B cell (primary cell): ENCODE data around the gene PAM. TPM values are rescaled to one million over a fixed set of nuclear protein-coding genes. Genes with fewer than 3 reads are reported as not detected.

Experiments
- ATAC-seq: fragments of 200-7000 bp; cut with Tn5 transposase; one replicate; pipeline ENCODE4 v1.10.0; 2021; ENCODE audit warnings: low read depth, mild to moderate bottlenecking, moderate number of reproducible peaks, moderate library complexity
- CTCF ChIA-PET: fragments of 350-600 bp; sonication (Branson Sonifier 250); formaldehyde crosslinking; loops from one replicate; lab custom pipeline; 2021; ENCODE audit warnings: antibody characterized with exemption, inconsistent platforms; lab: Charles Lee
- POLR2A ChIA-PET: fragments of 350-600 bp; sonication (Branson Sonifier 250); formaldehyde crosslinking; loops from one replicate; lab custom pipeline; 2021; ENCODE audit warnings: antibody characterized with exemption; lab: Charles Lee
- DNase-seq: peaks from one replicate; pipeline ENCODE4 v3.0.0; 2013
- H2AFZ ChIP-seq: 2 replicates; pipeline ENCODE4 v1.6.1; 2012; ENCODE audit warnings: mild to moderate bottlenecking, low read depth, low read length; ENCODE audit not compliant: insufficient read depth, poor library complexity, severe bottlenecking
- H3K27ac ChIP-seq, 2 donors: 1 replicate in 1 of 2; 2 replicates in 1 of 2; pipeline ENCODE4 v1.5.1; 2012 to 2013; ENCODE audit warnings: low read length in 2 of 2, mild to moderate bottlenecking in 2 of 2, moderate library complexity in 1 of 2
- H3K27me3 ChIP-seq, 4 experiments: fragments of 200-600 bp in 1 of 4; sonication (generic) in 1 of 4; replicated peaks in 1 of 4; 1 replicate in 2 of 4; 2 replicates in 2 of 4; pipeline versions ENCODE4 v1.6.1 to v1.7.0; 2013 to 2016; ENCODE audit warnings: low read length in 3 of 4, mild to moderate bottlenecking in 2 of 4, mixed read lengths in 1 of 4, moderate library complexity in 1 of 4; ENCODE audit not compliant: insufficient read depth in 4 of 4, control insufficient read depth in 3 of 4; ENCODE audit errors: control extremely low read depth in 1 of 4
- H3K36me3 ChIP-seq, 2 experiments: replicated peaks in 1 of 2; 1 replicate in 1 of 2; 2 replicates in 1 of 2; pipeline versions ENCODE4 v1.6.1 to v1.7.1; 2013; ENCODE audit warnings: low read length in 1 of 2; ENCODE audit not compliant: insufficient read depth in 2 of 2, control insufficient read depth in 1 of 2; ENCODE audit errors: control extremely low read depth in 1 of 2, extremely low read depth in 1 of 2
- H3K4me1 ChIP-seq, 2 donors: fragments of 200-600 bp in 1 of 2; sonication (generic) in 1 of 2; 1 replicate in 1 of 2; 2 replicates in 1 of 2; pipeline versions ENCODE4 v1.5.1 to v1.6.1; 2013 to 2017; ENCODE audit warnings: low read length in 2 of 2; ENCODE audit not compliant: control insufficient read depth in 2 of 2, insufficient read depth in 2 of 2
- H3K4me2 ChIP-seq: replicated peaks from 2 replicates; pipeline ENCODE3; 2012; ENCODE audit warnings: mild to moderate bottlenecking, low read depth, low read length; ENCODE audit not compliant: poor library complexity, severe bottlenecking
- H3K4me3 ChIP-seq, 5 experiments: fragments of 200-600 bp in 1 of 5; sonication (generic) in 1 of 5; 1 replicate in 3 of 5; 2 replicates in 2 of 5; pipeline versions ENCODE4 v1.5.1 to v1.7.0; 2011 to 2016; ENCODE audit warnings: low read length in 4 of 5, mild to moderate bottlenecking in 4 of 5, low read depth in 2 of 5, control low read depth in 1 of 5, moderate library complexity in 1 of 5; ENCODE audit not compliant: insufficient read depth in 1 of 5; ENCODE audit errors: control extremely low read depth in 1 of 5, extremely low read depth in 1 of 5
- H3K79me2 ChIP-seq: fragments of 200-600 bp; sonication (generic); one replicate; pipeline ENCODE4 v1.6.0; 2016; ENCODE audit warnings: low read length; ENCODE audit not compliant: control insufficient read depth, insufficient read depth
- H3K9ac ChIP-seq: fragments of 200-600 bp; sonication (generic); 2 replicates; pipeline ENCODE4 v1.6.1; 2017; ENCODE audit warnings: mild to moderate bottlenecking, low read length, moderate library complexity
- H3K9me3 ChIP-seq, 3 donors: one replicate each; pipeline versions ENCODE4 v1.6.1 to v1.7.1; 2013; ENCODE audit warnings: low read length in 2 of 3; ENCODE audit not compliant: control insufficient read depth in 2 of 3, insufficient read depth in 1 of 3; ENCODE audit errors: control extremely low read depth in 1 of 3
- H4K20me1 ChIP-seq: 2 replicates; pipeline ENCODE4 v1.6.0; 2012; ENCODE audit warnings: mild to moderate bottlenecking, low read length; ENCODE audit not compliant: insufficient read depth, control insufficient read depth, poor library complexity, severe bottlenecking
- H3K27ac Mint-ChIP-seq: one replicate; pipeline ENCODE4 v1.8.0; 2021; ENCODE audit warnings: mixed read lengths
- H3K27me3 Mint-ChIP-seq: one replicate; pipeline ENCODE4 v1.8.0; 2021; ENCODE audit warnings: mixed read lengths
- H3K4me1 Mint-ChIP-seq: one replicate; pipeline ENCODE4 v1.8.0; 2021; ENCODE audit warnings: mixed read lengths
- H3K4me3 Mint-ChIP-seq: one replicate; pipeline ENCODE4 v1.8.0; 2021; ENCODE audit warnings: mixed read lengths
- H3K9me3 Mint-ChIP-seq: one replicate; pipeline ENCODE4 v1.8.0; 2022; ENCODE audit warnings: mixed read lengths; ENCODE audit not compliant: insufficient read depth
- EZH2 ChIP-seq: IDR thresholded peaks from 2 replicates; pipeline ENCODE4 v1.6.1; 2012; ENCODE audit warnings: borderline replicate concordance, low read depth, mild to moderate bottlenecking, moderate library complexity, low read length; ENCODE audit not compliant: insufficient read depth, poor library complexity, severe bottlenecking
- WGBS: methylation state at CpG from one replicate; pipeline ENCODE4 v1.1.5; 2013; ENCODE audit warnings: missing lambda C conversion rate; ENCODE audit not compliant: insufficient coverage; 5-methylcytosine and 5-hydroxymethylcytosine counted together
- intact Hi-C: fragments of 100-400 bp; cut with micrococcal nuclease; formaldehyde crosslinking; loops from one replicate; pipeline ENCODE4 v1.10.0; 2022
- polyA plus RNA-seq: library from polyadenylated mRNA; depleted of rRNA; stranded (reverse); fragments of >200 nt; gene quantifications from 2 replicates; pipeline ENCODE4 v1.2.3, GENCODE V29; 2012
- total RNA-seq, 2 donors: library from RNA; stranded (reverse); fragments of 120-200 nt in 1 of 2; gene quantifications; 1 replicate in 1 of 2; 2 replicates in 1 of 2; pipeline versions ENCODE4 v1.2.3 to v1.2.4, GENCODE V29; 2013 to 2022
- TF ChIP-seq, protein P1 (sequence below): fragments of 200-600 bp; IDR thresholded peaks from one replicate; pipeline ENCODE4 v1.8.0; 2022; ENCODE audit warnings: antibody characterized with exemption, mild to moderate bottlenecking

The PAM gene
- total and polyA plus RNA-seq, 2 donors (not counting 1 experiment from before 2014, with no cell fraction given), result 1.00 to 34.8 TPM

DNA sequence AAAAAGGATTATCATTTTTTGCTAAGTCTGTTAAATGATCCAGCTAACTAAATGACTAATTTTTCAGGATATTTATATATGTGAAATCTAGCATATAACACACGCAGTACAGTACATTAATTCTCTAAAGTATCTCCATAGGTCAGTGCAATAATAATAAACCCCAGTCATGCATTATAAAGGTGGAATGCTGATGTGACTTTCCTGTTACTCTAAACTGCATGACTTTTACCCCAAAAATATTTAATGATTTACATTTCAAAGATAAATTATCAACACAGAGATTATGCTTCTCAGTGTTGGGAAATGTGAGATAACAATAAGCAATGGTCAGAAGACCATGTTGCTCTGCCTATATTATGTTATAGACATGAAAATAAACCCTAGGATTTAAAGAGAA lies 34.1 kb upstream of the PAM start:
- WGBS, result no CpG with 5 or more reads among the region's 1 CpG
- Histone ChIP-seq H3K79me2 (no peaks in the 10 kb centered on the region), H3K4me3 (no peak overlapping the region), H3K36me3 (no peaks in the 10 kb centered on the region), H2AFZ (no peak overlapping the region), H3K9ac (no peak overlapping the region), H3K4me2 (no peak overlapping the region), H3K9me3 (no peaks in the 10 kb centered on the region), H4K20me1 (no peaks in the 10 kb centered on the region), H3K27ac (no peak overlapping the region), H3K4me1 (no peaks in the 10 kb centered on the region), H3K27me3 (peaks cover 0 to 1% (median 0%) of the 10 kb centered on the region in 4 experiments)
- no peaks in the 10 kb centered on the region for H3K4me1 Mint-ChIP-seq
- TF ChIP-seq EZH2, result no peak
- TF ChIP-seq, protein P1, sequence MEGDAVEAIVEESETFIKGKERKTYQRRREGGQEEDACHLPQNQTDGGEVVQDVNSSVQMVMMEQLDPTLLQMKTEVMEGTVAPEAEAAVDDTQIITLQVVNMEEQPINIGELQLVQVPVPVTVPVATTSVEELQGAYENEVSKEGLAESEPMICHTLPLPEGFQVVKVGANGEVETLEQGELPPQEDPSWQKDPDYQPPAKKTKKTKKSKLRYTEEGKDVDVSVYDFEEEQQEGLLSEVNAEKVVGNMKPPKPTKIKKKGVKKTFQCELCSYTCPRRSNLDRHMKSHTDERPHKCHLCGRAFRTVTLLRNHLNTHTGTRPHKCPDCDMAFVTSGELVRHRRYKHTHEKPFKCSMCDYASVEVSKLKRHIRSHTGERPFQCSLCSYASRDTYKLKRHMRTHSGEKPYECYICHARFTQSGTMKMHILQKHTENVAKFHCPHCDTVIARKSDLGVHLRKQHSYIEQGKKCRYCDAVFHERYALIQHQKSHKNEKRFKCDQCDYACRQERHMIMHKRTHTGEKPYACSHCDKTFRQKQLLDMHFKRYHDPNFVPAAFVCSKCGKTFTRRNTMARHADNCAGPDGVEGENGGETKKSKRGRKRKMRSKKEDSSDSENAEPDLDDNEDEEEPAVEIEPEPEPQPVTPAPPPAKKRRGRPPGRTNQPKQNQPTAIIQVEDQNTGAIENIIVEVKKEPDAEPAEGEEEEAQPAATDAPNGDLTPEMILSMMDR, result no peak
- ATAC-seq (no peak), DNase-seq (no peak)
- peaks cover 10% of the 10 kb centered on the region for H3K27me3 Mint-ChIP-seq
- peaks cover 2% of the 10 kb centered on the region for H3K9me3 Mint-ChIP-seq
- no peak overlapping the region for H3K27ac Mint-ChIP-seq
- ChIA-PET POLR2A (no interaction called here), CTCF (no interaction called here)
- intact Hi-C loops, result no loop called here
- no peak overlapping the region for H3K4me3 Mint-ChIP-seq

DNA sequence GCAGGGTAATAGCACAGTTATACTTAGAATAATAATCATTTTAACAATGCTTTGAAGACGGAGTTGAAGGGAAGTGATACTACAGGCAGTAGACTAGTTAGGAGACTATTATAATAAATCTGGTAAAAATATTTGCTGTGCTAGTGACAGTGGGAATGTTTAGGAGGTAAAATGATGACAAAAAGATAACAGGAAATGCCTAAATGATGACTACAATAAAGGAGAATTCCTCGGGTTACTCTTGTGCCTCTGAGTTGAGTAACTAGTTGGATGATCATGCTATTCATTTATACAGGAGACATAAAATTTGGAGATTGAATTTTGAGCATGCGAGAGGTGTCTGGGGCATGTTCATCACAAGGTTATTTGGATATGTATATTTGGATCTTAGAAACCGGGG lies 32.2 kb upstream of the PAM start:
- H3K79me2 ChIP-seq, result no peaks in the 10 kb centered on the region
- no peak overlapping the region for H3K27ac ChIP-seq
- DNase-seq (no peak), ATAC-seq (no peak)
- no peak overlapping the region for H3K4me3 ChIP-seq
- no peaks in the 10 kb centered on the region for H3K4me1 Mint-ChIP-seq
- intact Hi-C loops, result no loop called here
- H3K27me3 Mint-ChIP-seq, result peaks cover 14% of the 10 kb centered on the region
- no CpG with 5 or more reads among the region's 4 CpGs for WGBS
- H2AFZ ChIP-seq, result no peak overlapping the region
- H4K20me1 ChIP-seq, result no peaks in the 10 kb centered on the region
- H3K4me3 Mint-ChIP-seq, result no peak overlapping the region
- H3K9ac ChIP-seq, result no peak overlapping the region
- H3K27ac Mint-ChIP-seq, result no peak overlapping the region
- H3K36me3 ChIP-seq, result no peaks in the 10 kb centered on the region
- POLR2A ChIA-PET, result no interaction called here
- peaks cover 0 to 3% (median 0%) of the 10 kb centered on the region in 4 experiments for H3K27me3 ChIP-seq
- H3K4me2 ChIP-seq, result no peak overlapping the region
- CTCF ChIA-PET, result no interaction called here
- H3K9me3 Mint-ChIP-seq, result peaks cover 2% of the 10 kb centered on the region
- TF ChIP-seq, protein P1, result no peak
- no peak for TF ChIP-seq EZH2
- no peaks in the 10 kb centered on the region for H3K9me3 ChIP-seq
- no peaks in the 10 kb centered on the region for H3K4me1 ChIP-seq
